GM23338 (cell line): ENCODE data around the gene TRIM54. TPM values are rescaled to one million over a fixed set of nuclear protein-coding genes. Genes with fewer than 3 reads are reported as not detected.

Experiments
- ATAC-seq: fragments of 200-7000 bp; cut with Tn5 transposase; 3 replicates; pipeline ENCODE4 v1.9.1; 2020
- DNase-seq: peaks from one replicate; pipeline ENCODE4 v3.0.0-alpha.2; 2015; ENCODE audit warnings: low spot score
- H2AFZ ChIP-seq: fragments of 200-600 bp; sonication (generic); 2 replicates; pipeline ENCODE4 v1.8.0; 2016; ENCODE audit warnings: antibody characterized with exemption, mild to moderate bottlenecking, moderate library complexity
- H3F3A ChIP-seq: fragments of 200-600 bp; sonication (generic); replicated peaks from 2 replicates; pipeline ENCODE4 v1.8.0; 2017; ENCODE audit warnings: antibody characterized with exemption, mixed run types, low read depth
- H3K27ac ChIP-seq: fragments of 200-600 bp; sonication (generic); 2 replicates; pipeline ENCODE4 v1.6.1; 2016; ENCODE audit warnings: low read depth
- H3K27me3 ChIP-seq: fragments of 200-600 bp; sonication (generic); 2 replicates; pipeline ENCODE4 v1.8.0; 2016; ENCODE audit warnings: mild to moderate bottlenecking, mixed run types, moderate library complexity; ENCODE audit not compliant: insufficient read depth
- H3K36me3 ChIP-seq: fragments of 200-600 bp; sonication (generic); 2 replicates; pipeline ENCODE4 v1.8.0; 2016; ENCODE audit warnings: mild to moderate bottlenecking; ENCODE audit not compliant: insufficient read depth
- H3K4me1 ChIP-seq: fragments of 200-600 bp; sonication (generic); 2 replicates; pipeline ENCODE4 v1.8.0; 2016; ENCODE audit warnings: mild to moderate bottlenecking, moderate library complexity; ENCODE audit not compliant: insufficient read depth
- H3K4me2 ChIP-seq: fragments of 200-600 bp; sonication (generic); 2 replicates; pipeline ENCODE4 v1.7.1; 2017; ENCODE audit warnings: mixed run types
- H3K4me3 ChIP-seq: fragments of 200-600 bp; sonication (generic); 2 replicates; pipeline ENCODE4 v1.6.1; 2016; ENCODE audit warnings: mixed run types
- H3K79me2 ChIP-seq: fragments of 200-600 bp; sonication (generic); replicated peaks from 2 replicates; pipeline ENCODE4 v1.8.0; 2017; ENCODE audit warnings: mild to moderate bottlenecking; ENCODE audit not compliant: insufficient read depth
- H3K9me2 ChIP-seq: fragments of 200-600 bp; sonication (generic); 2 replicates; pipeline ENCODE4 v1.8.0; 2017; ENCODE audit not compliant: insufficient read depth
- H4K20me1 ChIP-seq: fragments of 200-600 bp; sonication (generic); replicated peaks from 2 replicates; pipeline ENCODE4 v1.8.0; 2017; ENCODE audit warnings: mild to moderate bottlenecking; ENCODE audit not compliant: insufficient read depth
- H3K27ac Mint-ChIP-seq: 2 replicates; pipeline ENCODE4 v1.8.0; 2020; ENCODE audit warnings: inconsistent platforms, mild to moderate bottlenecking, moderate library complexity, mixed read lengths
- H3K27me3 Mint-ChIP-seq: 3 replicates; pipeline ENCODE4 v1.8.0; 2022; ENCODE audit warnings: low read depth, mild to moderate bottlenecking, moderate library complexity, mixed read lengths, inconsistent platforms; ENCODE audit not compliant: insufficient read depth, poor library complexity
- H3K36me3 Mint-ChIP-seq: 3 replicates; pipeline ENCODE4 v1.8.0; 2021; ENCODE audit warnings: low read depth, mild to moderate bottlenecking, inconsistent platforms, moderate library complexity, mixed read lengths
- H3K4me1 Mint-ChIP-seq: 3 replicates; pipeline ENCODE4 v1.8.0; 2020; ENCODE audit warnings: mild to moderate bottlenecking, inconsistent platforms, mixed read lengths
- H3K4me3 Mint-ChIP-seq: 3 replicates; pipeline ENCODE4 v1.8.0; 2021; ENCODE audit warnings: moderate library complexity, mild to moderate bottlenecking, inconsistent platforms, mixed read lengths
- H3K9me3 Mint-ChIP-seq: 3 replicates; pipeline ENCODE4 v1.8.0; 2020; ENCODE audit warnings: moderate library complexity, mild to moderate bottlenecking, inconsistent platforms, mixed read lengths
- CREB1 ChIP-seq: fragments of 250-450 bp; sonication (Bioruptor Pico); IDR thresholded peaks from 2 replicates; pipeline ENCODE4 v1.5.0; 2020; ENCODE audit warnings: low read depth, mild to moderate bottlenecking, moderate library complexity
- CTCF ChIP-seq, 2 experiments: fragments of 200-600 bp in 1 of 2; sonication (generic) in 1 of 2; conservative IDR thresholded peaks; 2 replicates each; pipeline versions ENCODE4 v1.5.1 to v1.6.1; 2016 to 2017; ENCODE audit warnings: antibody characterized with exemption in 2 of 2, low read depth in 2 of 2, mild to moderate bottlenecking in 2 of 2, moderate library complexity in 1 of 2
- EZH2phosphoT487 ChIP-seq: fragments of 200-600 bp; sonication (generic); IDR thresholded peaks from one replicate; pipeline ENCODE4 v1.8.1; 2018; ENCODE audit warnings: antibody characterized with exemption; ENCODE audit not compliant: unreplicated experiment
- JUNB ChIP-seq: IDR thresholded peaks from one replicate; pipeline ENCODE4 v1.6.1; 2016; ENCODE audit warnings: antibody characterized with exemption; ENCODE audit not compliant: unreplicated experiment
- NANOG ChIP-seq: IDR thresholded peaks from 2 replicates; pipeline ENCODE4 v1.6.1; 2016; ENCODE audit warnings: antibody characterized with exemption, borderline replicate concordance
- POLR2AphosphoS5 ChIP-seq: IDR thresholded peaks from 2 replicates; pipeline ENCODE4 v1.6.1; 2016; ENCODE audit warnings: antibody characterized with exemption, low read depth
- STAT1 ChIP-seq: IDR thresholded peaks from one replicate; pipeline ENCODE4 v1.6.1; 2016; ENCODE audit warnings: antibody characterized with exemption; ENCODE audit not compliant: unreplicated experiment
- ZNF114 ChIP-seq: fragments of 250-450 bp; sonication (Bioruptor Pico); IDR thresholded peaks from 2 replicates; pipeline ENCODE4 v1.5.0; 2020; ENCODE audit warnings: mild to moderate bottlenecking, moderate library complexity
- ZNF331 ChIP-seq: fragments of 250-450 bp; sonication (Bioruptor Pico); IDR thresholded peaks from 2 replicates; pipeline ENCODE4 v1.5.0; 2020; ENCODE audit warnings: low read depth, mild to moderate bottlenecking, moderate library complexity
- polyA plus RNA-seq: library from polyadenylated mRNA; unstranded; fragments of >200 nt; fragmentation: Nextera tagmentation; extraction: Ambion mirVana; gene quantifications from 2 replicates; pipeline ENCODE4 v1.2.1, GENCODE V29; 2016
- total RNA-seq: library from RNA; depleted of rRNA; stranded (reverse); fragments of >200 nt; shearing (Covaris generic); gene quantifications from 2 replicates; pipeline ENCODE4 v1.2.3, GENCODE V29; 2014

The TRIM54 gene
- total and polyA plus RNA-seq, 2 experiments from 2014 or later, result 1.6 to 3.3 TPM

DNA sequence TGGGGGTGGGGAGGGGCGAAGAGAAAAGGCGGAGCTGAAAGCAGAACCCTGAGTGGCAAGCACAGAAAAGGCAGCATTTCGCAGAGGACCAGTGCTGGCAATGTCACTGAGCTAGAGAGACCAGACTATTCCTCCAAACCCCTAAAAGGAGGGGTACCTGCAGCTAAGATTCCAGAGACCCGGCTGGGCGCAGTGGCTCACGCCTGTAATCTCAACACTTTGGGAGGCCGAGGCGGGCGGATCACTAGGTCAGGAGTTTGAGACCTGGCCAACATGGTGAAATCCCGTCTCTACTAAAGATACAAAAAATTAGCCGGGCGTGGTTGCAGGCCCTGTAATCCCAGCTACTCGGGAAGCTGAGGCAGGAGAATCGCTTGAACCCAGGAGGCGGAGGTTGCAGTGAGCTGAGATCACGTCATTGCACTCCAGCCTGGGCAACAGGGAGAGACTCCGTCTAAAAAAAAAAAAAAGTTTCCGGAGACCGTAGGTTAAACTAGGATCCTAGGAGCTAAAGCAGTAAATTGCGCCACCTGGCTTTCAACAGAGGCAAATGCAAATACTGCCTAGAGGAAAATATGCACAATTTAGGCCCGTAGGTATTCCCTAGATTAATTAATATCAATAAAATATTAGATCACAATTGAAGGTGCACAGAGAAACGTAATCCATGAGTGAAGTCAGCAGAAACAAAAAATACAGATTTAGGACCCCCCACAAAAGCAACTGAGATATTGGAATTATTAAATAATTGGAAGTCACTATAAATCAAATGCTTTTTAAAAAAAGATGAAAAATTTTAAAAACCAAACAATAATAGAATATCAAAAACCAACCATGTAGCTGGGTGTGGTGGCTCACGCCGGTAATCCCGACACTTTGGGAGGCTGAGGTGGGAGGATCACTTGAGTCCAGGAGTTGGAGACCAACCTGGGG lies 21.1 kb downstream of the TRIM54 start:
- H3K4me2 ChIP-seq, result peak overlapping the region; percentile 68
- H3K4me1 Mint-ChIP-seq, result peaks cover 6% of the 10 kb centered on the region
- ATAC-seq, result peak; percentile 3

GRCh38 chr2:27304488-27305240 lies 22.4 kb downstream of the TRIM54 start:
- peaks cover 6% of the 10 kb centered on the region for H3K4me1 Mint-ChIP-seq

More for the DNA sequence above, 21.1 kb downstream of the TRIM54 start:
- H3K4me3 Mint-ChIP-seq, result peak overlapping the region; percentile 49; the same call in 2 of the 3 replicates
- Histone ChIP-seq H3K79me2 (no peaks in the 10 kb centered on the region), H3K27ac (no peak overlapping the region), H3K9me2 (no peaks in the 10 kb centered on the region), H3F3A (peaks cover 5% of the 10 kb centered on the region; the same call in 1 of the 2 replicates), H3K36me3 (no peaks in the 10 kb centered on the region), H3K4me1 (peaks cover 9% of the 10 kb centered on the region), H2AFZ (peak overlapping the region; percentile 92), H3K4me3 (peak overlapping the region; percentile 43; the same call in 1 of the 2 replicates), H3K27me3 (peaks cover 41% of the 10 kb centered on the region), H4K20me1 (no peaks in the 10 kb centered on the region)
- TF ChIP-seq EZH2phosphoT487 (no peak), ZNF331 (no peak), CTCF (conservative IDR thresholded peaks at IDR 0.05; ENCODE audit: low read depth in 2 of 2) (peak; percentile 82 to 94)
- no peaks in the 10 kb centered on the region for H3K36me3 Mint-ChIP-seq
- H3K27ac Mint-ChIP-seq, result no peak overlapping the region
- no peaks in the 10 kb centered on the region for H3K9me3 Mint-ChIP-seq
- peaks cover 40% of the 10 kb centered on the region for H3K27me3 Mint-ChIP-seq
- DNase-seq, result peak; percentile 91

DNA sequence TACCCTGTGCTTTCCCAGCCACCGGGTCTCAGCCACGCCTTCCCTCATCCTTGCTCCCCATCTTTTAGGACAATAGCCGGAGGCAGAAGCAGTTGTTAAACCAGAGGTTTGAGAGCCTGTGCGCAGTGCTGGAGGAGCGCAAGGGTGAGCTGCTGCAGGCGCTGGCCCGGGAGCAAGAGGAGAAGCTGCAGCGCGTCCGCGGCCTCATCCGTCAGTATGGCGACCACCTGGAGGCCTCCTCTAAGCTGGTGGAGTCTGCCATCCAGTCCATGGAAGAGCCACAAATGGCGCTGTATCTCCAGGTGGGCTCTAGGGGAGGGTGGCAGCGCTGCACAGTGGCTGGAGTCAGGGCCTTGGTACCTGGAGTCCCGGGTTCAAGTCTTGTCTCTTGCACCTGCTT lies 23.3 kb downstream of the TRIM54 start:
- Mint-ChIP-seq H3K27ac (no peak overlapping the region), H3K36me3 (0 out of 3 replicates have a peak, but pooled peaks cover 5% of the 10 kb centered on the region), H3K9me3 (no peaks in the 10 kb centered on the region), H3K4me1 (peaks cover 6% of the 10 kb centered on the region), H3K4me3 (no peak overlapping the region; the same call in 2 of the 3 replicates), H3K27me3 (peaks cover 54% of the 10 kb centered on the region)
- Histone ChIP-seq H3K27me3 (peaks cover 57% of the 10 kb centered on the region), H3K36me3 (no peaks in the 10 kb centered on the region), H3K27ac (no peak overlapping the region), H3K79me2 (no peaks in the 10 kb centered on the region), H2AFZ (no peak overlapping the region), H4K20me1 (peaks cover 4% of the 10 kb centered on the region; the same call in 1 of the 2 replicates), H3K4me2 (no peak overlapping the region), H3K4me1 (peaks cover 9% of the 10 kb centered on the region), H3K4me3 (no peak overlapping the region), H3F3A (peaks cover 10% of the 10 kb centered on the region; the same call in 1 of the 2 replicates), H3K9me2 (no peaks in the 10 kb centered on the region)
- no peak for ATAC-seq
- DNase-seq, result no peak
- TF ChIP-seq STAT1 (no peak), ZNF114 (CRISPR knock-in tag) (no peak), CREB1 (no peak), POLR2AphosphoS5 (no peak), JUNB (no peak), NANOG (no peak), ZNF331 (no peak)

More at GRCh38 chr2:27304488-27305240, 22.4 kb downstream of the TRIM54 start:
- Histone ChIP-seq H3K4me1 (peaks cover 9% of the 10 kb centered on the region), H3K36me3 (no peaks in the 10 kb centered on the region), H3F3A (peaks cover 10% of the 10 kb centered on the region; the same call in 1 of the 2 replicates), H3K79me2 (no peaks in the 10 kb centered on the region), H3K4me3 (no peak overlapping the region), H4K20me1 (peaks cover 4% of the 10 kb centered on the region; the same call in 1 of the 2 replicates), H3K9me2 (no peaks in the 10 kb centered on the region), H3K27ac (no peak overlapping the region), H3K4me2 (no peak overlapping the region), H3K27me3 (peaks cover 54% of the 10 kb centered on the region), H2AFZ (no peak overlapping the region)
- Mint-ChIP-seq H3K27ac (no peak overlapping the region), H3K9me3 (no peaks in the 10 kb centered on the region), H3K4me3 (no peak overlapping the region), H3K36me3 (0 out of 3 replicates have a peak, but pooled peaks cover 2% of the 10 kb centered on the region), H3K27me3 (peaks cover 53% of the 10 kb centered on the region)
- TF ChIP-seq CREB1 (no peak), JUNB (no peak)
- ATAC-seq (no peak), DNase-seq (no peak)
